GM12801 (cell line): ENCODE measurements around the gene CHEK2.

Source experiments
- TF ChIP-seq, protein P1 (sequence below): IDR thresholded peaks from one replicate; pipeline ENCODE4 v1.5.1; 2011; ENCODE audit warnings: control low read depth; ENCODE audit not compliant: insufficient read length; ENCODE audit errors: extremely low read depth

The CHEK2 gene

DNA sequence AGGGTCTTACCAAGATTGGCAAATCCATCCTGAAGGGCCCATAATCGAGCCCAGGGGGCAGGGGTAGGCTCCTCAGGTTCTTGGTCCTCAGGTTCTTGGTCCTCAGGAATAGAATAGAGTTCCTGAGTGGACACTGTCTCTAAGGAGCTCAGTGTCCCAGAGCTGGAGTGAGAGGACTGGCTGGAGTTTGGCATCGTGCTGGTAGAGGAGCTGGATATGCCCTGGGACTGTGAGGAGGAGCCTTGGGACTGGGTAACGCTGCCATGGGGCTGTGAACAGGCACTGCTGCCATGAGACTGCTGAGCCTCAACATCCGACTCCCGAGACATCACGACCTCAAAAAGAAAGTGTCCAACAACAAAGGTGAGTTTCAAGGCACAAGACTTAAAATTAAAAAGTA, 7.2 kb downstream of the CHEK2 start:
- TF ChIP-seq, protein P1, sequence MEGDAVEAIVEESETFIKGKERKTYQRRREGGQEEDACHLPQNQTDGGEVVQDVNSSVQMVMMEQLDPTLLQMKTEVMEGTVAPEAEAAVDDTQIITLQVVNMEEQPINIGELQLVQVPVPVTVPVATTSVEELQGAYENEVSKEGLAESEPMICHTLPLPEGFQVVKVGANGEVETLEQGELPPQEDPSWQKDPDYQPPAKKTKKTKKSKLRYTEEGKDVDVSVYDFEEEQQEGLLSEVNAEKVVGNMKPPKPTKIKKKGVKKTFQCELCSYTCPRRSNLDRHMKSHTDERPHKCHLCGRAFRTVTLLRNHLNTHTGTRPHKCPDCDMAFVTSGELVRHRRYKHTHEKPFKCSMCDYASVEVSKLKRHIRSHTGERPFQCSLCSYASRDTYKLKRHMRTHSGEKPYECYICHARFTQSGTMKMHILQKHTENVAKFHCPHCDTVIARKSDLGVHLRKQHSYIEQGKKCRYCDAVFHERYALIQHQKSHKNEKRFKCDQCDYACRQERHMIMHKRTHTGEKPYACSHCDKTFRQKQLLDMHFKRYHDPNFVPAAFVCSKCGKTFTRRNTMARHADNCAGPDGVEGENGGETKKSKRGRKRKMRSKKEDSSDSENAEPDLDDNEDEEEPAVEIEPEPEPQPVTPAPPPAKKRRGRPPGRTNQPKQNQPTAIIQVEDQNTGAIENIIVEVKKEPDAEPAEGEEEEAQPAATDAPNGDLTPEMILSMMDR, result no peak

DNA sequence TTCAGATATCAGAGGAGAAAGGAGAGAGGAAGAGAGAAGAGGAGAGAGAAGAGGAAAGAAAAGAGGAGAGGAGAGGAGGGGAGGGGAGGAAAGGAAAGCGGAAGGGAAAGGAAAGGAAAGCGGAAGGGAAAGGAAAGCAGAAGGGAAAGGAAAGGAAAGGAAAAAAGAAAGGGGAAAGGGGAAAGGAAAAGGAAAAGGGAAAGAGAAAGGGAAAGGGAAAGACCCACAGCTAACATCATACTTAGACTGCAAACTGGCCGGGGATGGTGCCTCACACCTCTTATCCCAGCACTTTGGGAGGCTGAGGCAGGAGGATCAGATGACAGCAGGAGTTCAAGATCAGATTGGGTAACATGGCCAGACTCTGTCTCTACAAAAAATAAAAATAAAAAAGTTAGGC, 11.4 kb downstream of the CHEK2 start:
- TF ChIP-seq, protein P1, result no peak

DNA sequence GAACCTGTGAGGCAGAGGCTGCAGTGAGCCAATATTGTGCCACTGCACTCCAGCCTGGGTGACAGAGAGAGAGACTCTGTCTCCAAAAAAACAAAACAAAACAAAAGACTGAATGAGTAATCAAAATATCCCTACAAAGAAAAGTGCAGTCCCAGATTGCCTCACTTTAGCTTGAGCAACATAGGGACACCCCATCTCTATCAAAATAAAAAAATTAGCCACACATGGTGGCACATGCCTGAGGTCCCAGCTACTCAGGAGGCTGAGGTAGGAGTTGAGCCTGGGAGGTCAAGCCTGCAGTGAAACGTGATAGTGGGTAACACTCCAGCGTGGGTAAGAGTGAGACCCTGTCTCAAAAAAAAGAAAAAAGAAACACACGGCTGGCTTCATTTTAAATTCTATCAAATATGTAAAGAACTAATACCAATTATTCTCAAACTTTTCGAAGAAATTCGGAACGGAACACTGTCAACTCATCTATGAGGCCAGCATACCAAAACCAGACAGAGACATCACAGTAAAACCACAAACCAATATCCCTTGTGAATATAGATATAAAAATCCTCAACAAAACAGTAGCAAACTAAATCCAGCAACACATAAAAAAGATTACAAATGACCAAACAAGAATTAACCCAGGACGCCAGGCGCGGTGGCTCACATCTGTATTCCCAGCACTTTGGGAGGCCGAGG, 12.9 kb downstream of the CHEK2 start:
- TF ChIP-seq, protein P1, result no peak

- TF ChIP-seq, protein P1, result no peak
Observed at GRCh38 chr22:28728002-28728401, 13.6 kb downstream of the CHEK2 start.

DNA sequence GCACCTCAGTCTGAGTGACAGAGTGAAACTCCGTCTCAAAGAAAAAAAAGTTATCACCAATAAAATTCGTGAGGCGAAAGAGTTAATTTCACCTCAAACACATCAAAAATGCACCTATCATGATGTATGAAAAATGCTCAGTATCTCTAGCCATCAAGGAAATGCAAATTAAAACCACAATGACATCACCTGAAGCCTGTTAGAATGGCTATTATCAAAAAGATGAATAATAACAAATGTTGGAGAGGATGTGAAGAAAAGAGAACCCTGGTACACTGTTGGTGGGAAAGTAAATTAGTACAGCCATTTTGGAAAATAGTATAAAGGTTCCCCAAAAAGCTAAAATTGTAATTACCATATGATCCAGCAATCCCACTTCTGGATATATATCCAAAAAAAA, 23.6 kb downstream of the CHEK2 start:
- TF ChIP-seq, protein P1, result no peak

DNA sequence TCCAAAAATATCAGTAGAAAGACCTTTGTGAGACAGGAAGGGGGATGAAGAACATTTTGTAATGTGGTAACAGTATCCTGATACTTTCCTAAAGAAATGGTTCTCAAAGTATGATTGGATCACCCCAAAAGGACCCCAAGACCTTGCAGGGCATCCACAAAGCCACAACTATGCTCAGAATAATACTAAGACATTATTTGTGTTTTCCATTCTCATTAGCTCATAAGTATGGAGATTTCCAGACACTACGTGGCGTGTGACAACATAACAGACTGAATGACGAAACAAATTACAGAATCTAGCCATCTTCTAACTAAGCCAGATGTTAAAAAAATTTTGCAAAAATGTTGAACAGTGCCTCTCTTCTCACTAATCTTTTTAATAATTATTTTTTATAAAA, 24.9 kb downstream of the CHEK2 start:
- TF ChIP-seq, protein P1, result no peak

DNA sequence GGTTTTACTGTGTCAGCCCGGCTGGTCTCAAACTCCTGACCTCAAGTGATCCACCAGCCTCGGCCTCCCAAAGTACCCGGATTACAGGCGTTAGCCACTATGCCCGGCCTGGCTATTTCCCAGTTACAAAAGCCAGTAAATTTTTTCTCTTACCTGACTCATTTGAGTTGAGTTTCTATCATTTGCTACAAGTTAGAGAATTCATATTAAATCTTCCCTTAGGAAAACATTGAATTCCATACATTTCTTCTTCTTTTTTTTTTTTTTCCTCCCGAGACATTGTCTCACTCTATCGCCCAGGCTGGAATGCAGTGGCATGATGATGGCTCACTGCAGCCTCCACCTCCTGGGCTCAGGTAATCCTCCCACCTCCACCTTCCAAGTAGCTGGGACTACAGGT, 26.0 kb downstream of the CHEK2 start:
- TF ChIP-seq, protein P1, result no peak

- TF ChIP-seq, protein P1, result no peak
Observed at GRCh38 chr22:28714043-28714628, 27.5 kb downstream of the CHEK2 start.
